ENCODE measurements around the gene TTI1.
A peak's percentile ranks its signal among the peaks of the same experiment; 100 is the strongest.

The TTI1 gene

DNA sequence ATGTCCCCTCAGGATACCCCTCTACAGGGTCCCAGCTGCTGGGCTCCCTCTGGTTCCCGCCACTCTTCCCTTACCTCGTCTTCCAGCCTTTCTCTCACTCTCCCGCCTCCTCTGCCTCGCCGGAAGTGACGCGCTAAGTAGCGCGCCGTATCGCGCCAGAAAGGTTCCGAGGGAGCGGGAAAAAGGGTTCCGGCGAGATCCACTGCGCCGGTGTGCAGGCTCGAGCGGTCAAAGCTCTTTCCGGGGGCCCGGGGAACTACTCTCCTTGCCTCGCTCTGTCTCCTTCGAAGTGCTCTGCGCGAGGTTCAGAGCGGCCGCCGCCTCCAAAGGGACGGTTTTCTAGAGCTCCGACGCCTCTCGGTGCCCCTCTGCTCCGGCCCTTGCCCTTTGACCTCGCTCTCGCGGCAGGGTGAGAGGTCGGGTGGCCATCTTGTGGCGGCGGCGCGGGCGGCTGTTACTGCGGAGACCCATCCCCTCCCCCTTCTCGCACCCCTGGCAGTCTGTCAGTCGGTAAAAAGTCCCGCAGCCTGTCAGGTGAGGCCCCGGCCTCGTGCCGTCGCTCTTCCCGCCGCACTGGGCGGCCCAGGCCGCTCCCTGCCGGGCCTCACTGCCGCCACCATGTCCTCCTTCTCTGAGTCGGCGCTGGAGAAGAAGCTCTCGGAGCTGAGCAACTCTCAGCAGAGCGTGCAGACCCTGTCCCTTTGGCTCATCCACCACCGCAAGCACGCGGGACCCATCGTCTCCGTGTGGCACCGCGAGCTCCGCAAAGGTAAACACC, at the start of gene TTI1, which contains the start of gene RPRD1B (continued):
- peak; percentile 40 for TF ChIP-seq ZNF692 (tag by site-specific recombination; IDR thresholded peaks at IDR 0.05)
- peak; percentile 92 for TF ChIP-seq ZNF335 (tag by site-specific recombination; conservative IDR thresholded peaks at IDR 0.05)
- no peak for TF ChIP-seq ZNF202 (tag by site-specific recombination; IDR thresholded peaks at IDR 0.05; ENCODE audit: borderline replicate concordance)
- peak; percentile 87 for TF ChIP-seq YY2 (tag by site-specific recombination; IDR thresholded peaks at IDR 0.05)
- TF ChIP-seq ZBTB21 (tag by site-specific recombination; IDR thresholded peaks at IDR 0.05) = peak; percentile 49; the same call in 1 of the 2 replicates
- TF ChIP-seq ZNF521 (tag by site-specific recombination; IDR thresholded peaks at IDR 0.05) = no peak
- peak; percentile 70 for TF ChIP-seq SP3 (tag by site-specific recombination; IDR thresholded peaks at IDR 0.05)
- peak; percentile 49 for TF ChIP-seq ZNF398 (tag by site-specific recombination; IDR thresholded peaks at IDR 0.05)
- TF ChIP-seq, protein P1, sequence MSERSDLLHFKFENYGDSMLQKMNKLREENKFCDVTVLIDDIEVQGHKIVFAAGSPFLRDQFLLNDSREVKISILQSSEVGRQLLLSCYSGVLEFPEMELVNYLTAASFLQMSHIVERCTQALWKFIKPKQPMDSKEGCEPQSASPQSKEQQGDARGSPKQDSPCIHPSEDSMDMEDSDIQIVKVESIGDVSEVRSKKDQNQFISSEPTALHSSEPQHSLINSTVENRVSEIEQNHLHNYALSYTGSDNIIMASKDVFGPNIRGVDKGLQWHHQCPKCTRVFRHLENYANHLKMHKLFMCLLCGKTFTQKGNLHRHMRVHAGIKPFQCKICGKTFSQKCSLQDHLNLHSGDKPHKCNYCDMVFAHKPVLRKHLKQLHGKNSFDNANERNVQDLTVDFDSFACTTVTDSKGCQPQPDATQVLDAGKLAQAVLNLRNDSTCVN (tag by site-specific recombination; optimal IDR thresholded peaks at IDR 0.05) = peak; percentile 75
- no peak for TF ChIP-seq ZNF404 (tag by site-specific recombination; IDR thresholded peaks at IDR 0.05)
- no peak for TF ChIP-seq ZNF558 (tag by site-specific recombination; IDR thresholded peaks at IDR 0.05)
- TF ChIP-seq, protein P2, sequence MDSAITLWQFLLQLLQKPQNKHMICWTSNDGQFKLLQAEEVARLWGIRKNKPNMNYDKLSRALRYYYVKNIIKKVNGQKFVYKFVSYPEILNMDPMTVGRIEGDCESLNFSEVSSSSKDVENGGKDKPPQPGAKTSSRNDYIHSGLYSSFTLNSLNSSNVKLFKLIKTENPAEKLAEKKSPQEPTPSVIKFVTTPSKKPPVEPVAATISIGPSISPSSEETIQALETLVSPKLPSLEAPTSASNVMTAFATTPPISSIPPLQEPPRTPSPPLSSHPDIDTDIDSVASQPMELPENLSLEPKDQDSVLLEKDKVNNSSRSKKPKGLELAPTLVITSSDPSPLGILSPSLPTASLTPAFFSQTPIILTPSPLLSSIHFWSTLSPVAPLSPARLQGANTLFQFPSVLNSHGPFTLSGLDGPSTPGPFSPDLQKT (IDR thresholded peaks at IDR 0.05; ENCODE audit: borderline replicate concordance, low read depth, low read length) = no peak
- no peak for TF ChIP-seq ZNF324 (tag by site-specific recombination; IDR thresholded peaks at IDR 0.05)
- TF ChIP-seq IKZF3 (tag by site-specific recombination; IDR thresholded peaks at IDR 0.05) = 0 out of 2 replicates have a peak, but pooled peaks have one; percentile 36
- TF ChIP-seq ZNF184 (tag by site-specific recombination; IDR thresholded peaks at IDR 0.05) = no peak
- peak; percentile 80; the same call in 1 of the 2 replicates for TF ChIP-seq ZNF394 (tag by site-specific recombination; IDR thresholded peaks at IDR 0.05; ENCODE audit: borderline replicate concordance)
- TF ChIP-seq, protein P3, sequence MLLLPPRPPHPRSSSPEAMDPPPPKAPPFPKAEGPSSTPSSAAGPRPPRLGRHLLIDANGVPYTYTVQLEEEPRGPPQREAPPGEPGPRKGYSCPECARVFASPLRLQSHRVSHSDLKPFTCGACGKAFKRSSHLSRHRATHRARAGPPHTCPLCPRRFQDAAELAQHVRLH (tag by site-specific recombination; IDR thresholded peaks at IDR 0.05) = no peak
- peak; percentile 81 for TF ChIP-seq SP2 (tag by site-specific recombination; IDR thresholded peaks at IDR 0.05)
- TF ChIP-seq GFI1B (tag by site-specific recombination; IDR thresholded peaks at IDR 0.05) = 0 out of 2 replicates have a peak, but pooled peaks have one; percentile 18
- no peak for TF ChIP-seq ZNF214 (tag by site-specific recombination; IDR thresholded peaks at IDR 0.05; ENCODE audit: borderline replicate concordance)
- no peak for TF ChIP-seq ZNF146 (tag by site-specific recombination; IDR thresholded peaks at IDR 0.05)
- TF ChIP-seq KLF7 (tag by site-specific recombination; IDR thresholded peaks at IDR 0.05; ENCODE audit: borderline replicate concordance) = no peak
- no peak for TF ChIP-seq ZNF37A (tag by site-specific recombination; IDR thresholded peaks at IDR 0.05)
- TF ChIP-seq ZBTB7A (tag by site-specific recombination; IDR thresholded peaks at IDR 0.05; ENCODE audit: low read depth) = peak; percentile 54; the same call in 1 of the 2 replicates
- no peak for TF ChIP-seq ZNF701 (tag by site-specific recombination; IDR thresholded peaks at IDR 0.05)
- TF ChIP-seq ZXDB (tag by site-specific recombination; IDR thresholded peaks at IDR 0.05) = peak; percentile 94
- peak; percentile 61; the same call in 1 of the 2 replicates for TF ChIP-seq KLF8 (tag by site-specific recombination; IDR thresholded peaks at IDR 0.05)
- no peak for TF ChIP-seq ZNF791 (tag by site-specific recombination; IDR thresholded peaks at IDR 0.05)
- no peak for TF ChIP-seq ZNF792 (tag by site-specific recombination; IDR thresholded peaks at IDR 0.05)
- TF ChIP-seq, protein P4, sequence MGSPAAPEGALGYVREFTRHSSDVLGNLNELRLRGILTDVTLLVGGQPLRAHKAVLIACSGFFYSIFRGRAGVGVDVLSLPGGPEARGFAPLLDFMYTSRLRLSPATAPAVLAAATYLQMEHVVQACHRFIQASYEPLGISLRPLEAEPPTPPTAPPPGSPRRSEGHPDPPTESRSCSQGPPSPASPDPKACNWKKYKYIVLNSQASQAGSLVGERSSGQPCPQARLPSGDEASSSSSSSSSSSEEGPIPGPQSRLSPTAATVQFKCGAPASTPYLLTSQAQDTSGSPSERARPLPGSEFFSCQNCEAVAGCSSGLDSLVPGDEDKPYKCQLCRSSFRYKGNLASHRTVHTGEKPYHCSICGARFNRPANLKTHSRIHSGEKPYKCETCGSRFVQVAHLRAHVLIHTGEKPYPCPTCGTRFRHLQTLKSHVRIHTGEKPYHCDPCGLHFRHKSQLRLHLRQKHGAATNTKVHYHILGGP (tag by site-specific recombination; IDR thresholded peaks at IDR 0.05) = peak; percentile 60; the same call in 1 of the 2 replicates
- TF ChIP-seq SP7 (tag by site-specific recombination; IDR thresholded peaks at IDR 0.05) = peak; percentile 69; the same call in 1 of the 2 replicates
- TF ChIP-seq BCL11B (tag by site-specific recombination; IDR thresholded peaks at IDR 0.05; ENCODE audit: low read depth) = peak; percentile 97
- peak; percentile 67 for TF ChIP-seq KLF16 (tag by site-specific recombination; IDR thresholded peaks at IDR 0.05)
- TF ChIP-seq GLIS2 (tag by site-specific recombination; IDR thresholded peaks at IDR 0.05) = 0 out of 2 replicates have a peak, but pooled peaks have one; percentile 6

All from HEK293 (cell line).